Measurements from ENCODE around the gene AXIN1.
A peak's percentile ranks its signal among the peaks of the same experiment; 100 is the strongest.
"Not testable (repeated sequence)": the region's sequence is repeated elsewhere in the genome, so short reads cannot be mapped to it uniquely, and the experiment has no call there.

The AXIN1 gene

GRCh38 chr16:333406-334094, 19.0 kb downstream of the AXIN1 start:
- no peak for DNase-seq (ENCODE audit: low read depth in 2 of 2)

GRCh38 chr16:331181-331814, 21.2 kb downstream of the AXIN1 start:
- not testable (repeated sequence) for DNase-seq (ENCODE audit: low read depth in 2 of 2)

GRCh38 chr16:330741-331140, 21.8 kb downstream of the AXIN1 start:
- no peak for DNase-seq (ENCODE audit: low read depth in 2 of 2)

- DNase-seq (ENCODE audit: low read depth in 2 of 2) = no peak
These were observed 27.0 kb downstream of the AXIN1 start for GRCh38 chr16:325375-326145.

GRCh38 chr16:324451-325334, 27.8 kb downstream of the AXIN1 start:
- DNase-seq (ENCODE audit: low read depth in 2 of 2) = peak in 1 of 2 donors; percentile 57

GRCh38 chr16:324201-324450, 28.4 kb downstream of the AXIN1 start:
- no peak for DNase-seq (ENCODE audit: low read depth in 2 of 2)

- DNase-seq (ENCODE audit: low read depth in 2 of 2) = no peak
These were observed 29.9 kb downstream of the AXIN1 start for GRCh38 chr16:322476-323143.

GRCh38 chr16:321532-321931, 31.0 kb downstream of the AXIN1 start:
- no peak for DNase-seq (ENCODE audit: low read depth in 2 of 2)

GRCh38 chr16:320206-320605, 32.3 kb downstream of the AXIN1 start:
- no peak for DNase-seq (ENCODE audit: low read depth in 2 of 2)

- DNase-seq (ENCODE audit: low read depth in 2 of 2) = no peak
These were observed 33.9 kb downstream of the AXIN1 start for GRCh38 chr16:318628-319027.

- no peak for DNase-seq (ENCODE audit: low read depth in 2 of 2)
These were observed 34.9 kb downstream of the AXIN1 start for GRCh38 chr16:317583-317982.

- DNase-seq (ENCODE audit: low read depth in 2 of 2) = no peak
These were observed 35.6 kb downstream of the AXIN1 start for GRCh38 chr16:316741-317464.

- no peak for DNase-seq (ENCODE audit: low read depth in 2 of 2)
These were observed 37.7 kb downstream of the AXIN1 start for GRCh38 chr16:314795-315299.

- no peak for DNase-seq (ENCODE audit: low read depth in 2 of 2)
These were observed 38.2 kb downstream of the AXIN1 start for GRCh38 chr16:314351-314750.

- DNase-seq (ENCODE audit: low read depth in 2 of 2) = no peak
These were observed 40.8 kb downstream of the AXIN1 start for GRCh38 chr16:311725-312124.

GRCh38 chr16:309476-309875, 43.0 kb downstream of the AXIN1 start:
- DNase-seq (ENCODE audit: low read depth in 2 of 2) = no peak

- no peak for DNase-seq (ENCODE audit: low read depth in 2 of 2)
These were observed 44.7 kb downstream of the AXIN1 start for GRCh38 chr16:307691-308312.

GRCh38 chr16:306911-307370, 45.6 kb downstream of the AXIN1 start:
- DNase-seq (ENCODE audit: low read depth in 2 of 2) = no peak

- no peak for DNase-seq (ENCODE audit: low read depth in 2 of 2)
These were observed 46.5 kb downstream of the AXIN1 start for GRCh38 chr16:305916-306626.

All from stimulated activated CD8-positive, alpha-beta memory T cell treated with anti-CD3 and anti-CD28 coated beads, Interleukin-7, amount 100 ng/mL, for 4 hours (primary cell).